Measurements from ENCODE around the gene SFXN2.

SFXN2 gene

GRCh38 chr10:102702742-102703141 lies 11.7 kb upstream of the SFXN2 start:
- H3K4me3 ChIP-seq (ENCODE audit: low read depth, low read length), result no peak overlapping the region
- TF ChIP-seq, protein P1, sequence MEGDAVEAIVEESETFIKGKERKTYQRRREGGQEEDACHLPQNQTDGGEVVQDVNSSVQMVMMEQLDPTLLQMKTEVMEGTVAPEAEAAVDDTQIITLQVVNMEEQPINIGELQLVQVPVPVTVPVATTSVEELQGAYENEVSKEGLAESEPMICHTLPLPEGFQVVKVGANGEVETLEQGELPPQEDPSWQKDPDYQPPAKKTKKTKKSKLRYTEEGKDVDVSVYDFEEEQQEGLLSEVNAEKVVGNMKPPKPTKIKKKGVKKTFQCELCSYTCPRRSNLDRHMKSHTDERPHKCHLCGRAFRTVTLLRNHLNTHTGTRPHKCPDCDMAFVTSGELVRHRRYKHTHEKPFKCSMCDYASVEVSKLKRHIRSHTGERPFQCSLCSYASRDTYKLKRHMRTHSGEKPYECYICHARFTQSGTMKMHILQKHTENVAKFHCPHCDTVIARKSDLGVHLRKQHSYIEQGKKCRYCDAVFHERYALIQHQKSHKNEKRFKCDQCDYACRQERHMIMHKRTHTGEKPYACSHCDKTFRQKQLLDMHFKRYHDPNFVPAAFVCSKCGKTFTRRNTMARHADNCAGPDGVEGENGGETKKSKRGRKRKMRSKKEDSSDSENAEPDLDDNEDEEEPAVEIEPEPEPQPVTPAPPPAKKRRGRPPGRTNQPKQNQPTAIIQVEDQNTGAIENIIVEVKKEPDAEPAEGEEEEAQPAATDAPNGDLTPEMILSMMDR (IDR thresholded peaks at IDR 0.05; ENCODE audit: low read depth, low read length), result no peak

DNA sequence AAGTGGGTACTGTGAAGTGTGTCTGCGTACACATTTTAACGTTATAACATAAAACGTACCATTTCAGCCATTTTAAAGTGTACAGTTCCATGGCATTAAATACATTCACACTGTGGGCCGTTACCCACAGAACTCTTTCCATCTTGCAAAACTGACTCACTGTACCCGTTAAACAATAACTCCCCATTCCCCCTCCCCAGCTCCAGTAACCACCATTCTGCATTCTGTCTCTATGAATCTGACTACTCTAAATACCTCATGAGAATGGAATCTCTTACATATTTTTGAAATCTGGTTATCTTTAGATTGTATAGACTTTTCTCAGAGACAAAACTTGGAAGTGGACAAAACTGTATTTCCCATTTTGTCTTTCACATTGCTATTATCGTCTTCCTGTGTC lies 9.5 kb upstream of the SFXN2 start:
- no peak overlapping the region for H3K4me3 ChIP-seq (ENCODE audit: low read depth, low read length)
- TF ChIP-seq, protein P1 (IDR thresholded peaks at IDR 0.05; ENCODE audit: low read depth, low read length), result no peak

DNA sequence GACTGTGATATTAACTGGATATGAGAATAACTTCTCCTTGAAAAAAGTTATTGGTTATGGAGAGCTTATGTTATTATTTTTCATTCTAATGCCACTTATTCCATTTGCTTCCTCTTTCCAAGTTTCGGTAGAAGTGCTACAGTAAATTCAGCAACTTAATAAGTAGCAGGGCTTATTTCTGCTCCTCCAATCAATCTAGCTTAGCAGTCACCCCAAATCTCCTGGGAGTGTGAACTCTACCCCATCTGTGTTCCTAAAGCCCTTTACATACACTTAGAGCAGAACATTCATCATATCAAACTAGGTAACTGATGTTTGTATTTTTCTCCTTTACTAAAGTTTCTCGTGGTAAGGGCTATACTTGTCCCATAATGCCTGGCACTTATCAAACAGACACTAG lies 8.9 kb upstream of the SFXN2 start:
- no peak overlapping the region for H3K4me3 ChIP-seq (ENCODE audit: low read depth, low read length)
- TF ChIP-seq, protein P1 (IDR thresholded peaks at IDR 0.05; ENCODE audit: low read depth, low read length), result no peak

- TF ChIP-seq, protein P1 (IDR thresholded peaks at IDR 0.05; ENCODE audit: low read depth, low read length), result no peak
- no peak overlapping the region for H3K4me3 ChIP-seq (ENCODE audit: low read depth, low read length)
Measured at GRCh38 chr10:102710609-102711008, 3.8 kb upstream of the SFXN2 start.

DNA sequence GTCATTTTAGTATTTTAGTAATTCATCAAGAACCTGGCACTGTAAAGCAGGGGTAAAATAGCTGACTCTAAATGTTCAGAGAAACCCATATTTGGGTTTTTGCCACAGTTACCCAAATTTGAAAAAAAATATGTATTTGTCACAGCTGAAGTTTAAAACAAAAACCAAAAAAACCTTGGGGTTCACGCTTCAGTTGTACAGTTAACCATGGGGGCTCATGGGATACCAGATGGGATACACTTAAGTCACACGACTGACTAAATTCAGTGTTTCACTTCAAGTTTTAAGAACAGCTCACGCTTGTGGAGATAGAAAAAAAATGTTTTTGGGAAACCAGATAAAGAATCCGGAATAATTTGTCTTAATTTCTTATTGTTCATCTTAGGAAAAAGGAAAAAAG lies 2.3 kb upstream of the SFXN2 start:
- TF ChIP-seq, protein P1 (IDR thresholded peaks at IDR 0.05; ENCODE audit: low read depth, low read length), result no peak
- H3K4me3 ChIP-seq (ENCODE audit: low read depth, low read length), result no peak overlapping the region

DNA sequence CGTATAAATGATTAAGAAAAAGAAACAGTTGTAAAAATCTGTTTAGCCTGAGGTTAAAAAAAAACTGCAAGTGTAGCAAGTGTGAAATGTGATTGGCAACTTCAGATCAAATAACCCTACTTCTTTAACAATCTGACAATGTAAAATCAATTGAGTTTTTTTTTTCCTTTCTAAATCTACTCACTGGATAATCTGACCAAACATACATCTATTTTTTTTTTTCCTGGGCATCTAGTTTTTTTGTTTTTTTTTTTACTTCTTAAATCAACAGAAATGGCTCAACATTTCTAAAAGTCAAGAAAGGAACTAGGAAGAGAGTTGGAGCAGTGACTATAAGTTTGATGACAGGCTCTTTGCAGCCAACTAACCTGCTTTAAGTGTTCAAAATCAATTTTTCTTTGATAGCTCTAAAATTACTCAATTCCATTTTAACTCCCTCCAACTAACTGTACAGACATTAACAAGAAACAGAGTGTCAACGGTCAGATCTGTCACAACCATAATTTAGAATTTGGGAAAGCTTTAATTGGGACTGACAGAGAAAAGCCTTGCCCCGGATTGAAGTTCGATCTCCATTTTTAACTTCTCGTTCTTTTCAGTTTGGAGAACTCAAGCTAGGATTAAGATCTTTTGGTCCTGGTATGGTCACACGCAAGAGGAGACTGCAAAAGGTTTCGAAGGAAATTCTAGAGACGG lies 1.4 kb upstream of the SFXN2 start:
- TF ChIP-seq, protein P1 (IDR thresholded peaks at IDR 0.05; ENCODE audit: low read depth, low read length), result no peak
- H3K4me3 ChIP-seq (ENCODE audit: low read depth, low read length), result peak overlapping the region; percentile 89

DNA sequence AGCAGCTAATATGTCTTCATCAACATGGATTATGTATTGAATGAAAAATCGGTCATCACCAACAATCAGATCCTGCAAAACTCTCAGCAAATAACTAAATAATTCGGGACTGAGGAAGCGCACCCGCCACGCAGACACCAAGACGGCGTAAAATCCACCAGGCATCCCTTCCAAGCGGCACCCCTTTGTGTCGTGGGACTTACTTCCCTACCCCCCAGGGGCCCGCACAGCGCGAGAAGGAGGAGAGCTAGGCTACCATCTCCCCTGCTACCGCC lies 960 bp upstream of the SFXN2 start:
- peak overlapping the region; percentile 89 for H3K4me3 ChIP-seq (ENCODE audit: low read depth, low read length)
- TF ChIP-seq, protein P1 (IDR thresholded peaks at IDR 0.05; ENCODE audit: low read depth, low read length), result no peak

Measured in WI38 (cell line).